Gastrocnemius medialis (tissue), 4 donors: ENCODE results near the gene MAP3K4.

Experiments
- POLR2A ChIP-seq, 2 donors: fragments of 450-650 bp; IDR thresholded peaks; one replicate each; pipeline ENCODE4 v1.6.1; 2017; ENCODE audit warnings: antibody characterized with exemption in 2 of 2, mild to moderate bottlenecking in 2 of 2, moderate library complexity in 2 of 2
- TF ChIP-seq, protein P1 (sequence below), 5 experiments: fragments of 450-650 bp in 3 of 5; fragments of 200-600 bp in 2 of 5; sonication (generic) in 2 of 5; IDR thresholded peaks in 4 of 5; conservative IDR thresholded peaks in 1 of 5; 1 replicate in 4 of 5; 2 replicates in 1 of 5; pipeline ENCODE4 v1.5.1; 2016 to 2019; ENCODE audit warnings: antibody characterized with exemption in 5 of 5, mild to moderate bottlenecking in 3 of 5, moderate library complexity in 3 of 5

GRCh38 chr6:161074496-161075121 is 83.0 kb downstream of the MAP3K4 start:
- no peak for TF ChIP-seq POLR2A (IDR thresholded peaks at IDR 0.05)
- TF ChIP-seq, protein P1, sequence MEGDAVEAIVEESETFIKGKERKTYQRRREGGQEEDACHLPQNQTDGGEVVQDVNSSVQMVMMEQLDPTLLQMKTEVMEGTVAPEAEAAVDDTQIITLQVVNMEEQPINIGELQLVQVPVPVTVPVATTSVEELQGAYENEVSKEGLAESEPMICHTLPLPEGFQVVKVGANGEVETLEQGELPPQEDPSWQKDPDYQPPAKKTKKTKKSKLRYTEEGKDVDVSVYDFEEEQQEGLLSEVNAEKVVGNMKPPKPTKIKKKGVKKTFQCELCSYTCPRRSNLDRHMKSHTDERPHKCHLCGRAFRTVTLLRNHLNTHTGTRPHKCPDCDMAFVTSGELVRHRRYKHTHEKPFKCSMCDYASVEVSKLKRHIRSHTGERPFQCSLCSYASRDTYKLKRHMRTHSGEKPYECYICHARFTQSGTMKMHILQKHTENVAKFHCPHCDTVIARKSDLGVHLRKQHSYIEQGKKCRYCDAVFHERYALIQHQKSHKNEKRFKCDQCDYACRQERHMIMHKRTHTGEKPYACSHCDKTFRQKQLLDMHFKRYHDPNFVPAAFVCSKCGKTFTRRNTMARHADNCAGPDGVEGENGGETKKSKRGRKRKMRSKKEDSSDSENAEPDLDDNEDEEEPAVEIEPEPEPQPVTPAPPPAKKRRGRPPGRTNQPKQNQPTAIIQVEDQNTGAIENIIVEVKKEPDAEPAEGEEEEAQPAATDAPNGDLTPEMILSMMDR (IDR thresholded peaks at IDR 0.05 in 4 of 5, conservative IDR thresholded peaks at IDR 0.05 in 1 of 5) = no peak
